ENCODE data around the gene ZNF423.

ZNF423 gene

DNA sequence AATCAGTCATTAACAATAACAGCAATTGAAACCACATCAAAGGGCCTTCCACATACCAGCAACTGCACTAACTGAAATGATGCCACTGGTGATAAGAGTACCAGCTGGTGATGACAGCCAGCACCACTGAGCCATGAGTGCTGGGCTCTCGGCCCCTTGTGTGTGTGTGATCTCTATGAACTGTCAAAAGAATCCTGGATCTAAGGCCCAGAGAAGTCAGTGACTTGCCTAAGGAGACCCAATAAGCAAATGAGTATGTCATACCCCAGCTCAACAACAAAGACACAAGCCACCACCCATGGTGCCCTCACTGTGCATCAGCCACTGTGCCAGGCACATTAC, 220.9 kb downstream of the ZNF423 start:
- TF ChIP-seq CTCF (IDR thresholded peaks at IDR 0.05; ENCODE audit: insufficient read depth, missing control alignments), result no peak
- FAIRE-seq (no peak), DNase-seq (ENCODE audit: insufficient read length, low spot score) (no peak)

GRCh38 chr16:49634235-49635008, 221.5 kb downstream of the ZNF423 start:
- DNase-seq (ENCODE audit: insufficient read length, low spot score), result no peak
- TF ChIP-seq CTCF (IDR thresholded peaks at IDR 0.05; ENCODE audit: insufficient read depth, missing control alignments), result no peak
- FAIRE-seq, result no peak

DNA sequence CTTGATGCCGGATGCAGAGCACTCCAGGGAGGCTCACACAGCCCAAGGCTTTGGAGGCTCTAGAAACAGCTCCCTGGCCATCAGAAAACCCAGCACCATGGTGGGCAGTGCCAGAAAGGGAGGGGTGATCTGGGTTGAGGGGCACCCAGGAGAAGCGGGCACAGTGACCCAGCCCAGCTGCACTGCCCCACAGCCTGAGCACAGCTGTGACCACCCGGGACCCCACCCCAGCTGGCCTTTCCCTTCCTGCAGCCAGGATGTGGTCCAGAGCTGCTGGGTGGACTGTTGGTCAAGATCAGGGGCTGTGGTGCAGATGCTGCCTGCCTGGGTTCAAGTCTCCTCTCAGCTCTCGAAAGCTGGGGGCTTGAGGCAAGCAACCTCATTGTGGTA, 223.1 kb downstream of the ZNF423 start:
- TF ChIP-seq CTCF (IDR thresholded peaks at IDR 0.05; ENCODE audit: insufficient read depth, missing control alignments), result no peak
- DNase-seq (ENCODE audit: insufficient read length, low spot score) (no peak), FAIRE-seq (no peak)

DNA sequence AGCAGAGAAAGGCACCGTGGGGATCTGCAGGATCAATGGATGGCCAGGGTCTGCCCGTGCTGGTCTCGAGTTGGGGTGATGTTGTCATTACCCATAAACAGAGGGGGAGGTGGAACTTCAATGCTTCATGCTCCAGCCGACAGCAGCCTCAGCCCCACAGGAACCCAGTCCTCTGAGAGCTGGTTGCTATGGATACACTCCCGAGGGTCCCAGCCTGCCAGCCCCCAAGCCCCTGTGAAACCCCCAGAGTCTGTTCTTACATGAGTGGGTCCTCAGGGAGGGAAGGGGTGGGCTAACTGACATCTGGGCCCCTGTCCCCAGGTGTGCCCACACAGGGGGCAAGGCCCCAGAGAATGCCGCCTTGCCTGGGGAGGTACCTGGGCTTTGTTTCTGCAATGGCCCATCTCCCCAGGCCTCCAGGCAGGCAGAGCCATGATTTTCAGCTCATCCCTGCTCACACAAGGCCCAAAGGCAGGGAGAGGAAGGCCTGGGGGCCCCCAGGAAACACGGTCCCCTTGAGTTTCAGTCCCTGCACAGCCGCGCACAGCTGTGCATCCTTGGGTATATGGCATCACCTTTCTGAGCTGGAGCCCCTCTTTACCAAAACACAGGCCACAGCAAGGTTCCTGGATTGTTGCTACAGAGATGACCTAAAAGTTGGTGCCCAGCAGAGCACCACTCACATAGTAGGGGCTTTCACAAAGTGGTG, 223.7 kb downstream of the ZNF423 start:
- TF ChIP-seq CTCF (IDR thresholded peaks at IDR 0.05; ENCODE audit: insufficient read depth, missing control alignments), result no peak

DNA sequence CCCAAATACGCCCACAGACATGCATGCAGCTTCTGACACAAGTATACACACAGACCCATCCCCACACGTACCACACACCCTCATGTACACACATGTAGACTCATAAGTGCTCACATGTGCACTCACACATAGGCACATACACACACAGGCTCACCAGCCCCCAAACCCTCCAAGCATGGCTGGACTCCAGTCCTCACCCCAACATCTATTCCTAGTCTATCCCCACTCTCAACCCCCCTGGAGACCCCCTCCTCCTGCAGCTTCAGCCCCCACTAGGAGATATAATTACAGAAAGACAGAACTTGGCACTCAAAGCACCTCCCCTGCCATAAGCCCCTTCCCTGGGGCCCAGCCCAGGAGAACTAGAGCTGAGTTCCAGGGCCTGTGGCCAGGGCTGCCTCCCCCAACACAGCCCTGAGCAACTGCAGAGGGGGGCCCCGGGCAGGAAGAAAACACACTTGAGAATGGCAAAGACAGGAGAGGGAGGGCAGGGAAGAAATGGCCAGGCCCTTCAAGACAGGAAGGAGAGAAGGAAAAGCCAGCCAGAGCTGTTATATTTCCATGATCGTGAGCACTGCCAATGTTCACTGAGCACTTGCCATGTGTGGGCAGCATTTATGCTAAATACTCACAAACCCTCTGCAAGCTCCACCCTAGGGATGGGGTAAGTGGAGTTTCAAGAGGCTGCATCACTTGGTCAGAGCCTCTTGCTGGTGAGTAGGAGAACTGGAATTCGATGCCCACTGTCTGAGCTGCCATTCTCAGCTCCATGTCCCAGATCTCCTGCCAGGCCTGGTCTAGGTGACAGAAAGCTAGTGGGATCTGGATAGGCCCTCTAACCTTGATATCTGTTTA, 224.5 kb downstream of the ZNF423 start:
- DNase-seq (ENCODE audit: insufficient read length, low spot score) (no peak), FAIRE-seq (no peak)
- TF ChIP-seq CTCF (IDR thresholded peaks at IDR 0.05; ENCODE audit: insufficient read depth, missing control alignments), result no peak

More for the DNA sequence above, 223.7 kb downstream of the ZNF423 start:
- DNase-seq (ENCODE audit: insufficient read length, low spot score), result no peak
- no peak for FAIRE-seq

DNA sequence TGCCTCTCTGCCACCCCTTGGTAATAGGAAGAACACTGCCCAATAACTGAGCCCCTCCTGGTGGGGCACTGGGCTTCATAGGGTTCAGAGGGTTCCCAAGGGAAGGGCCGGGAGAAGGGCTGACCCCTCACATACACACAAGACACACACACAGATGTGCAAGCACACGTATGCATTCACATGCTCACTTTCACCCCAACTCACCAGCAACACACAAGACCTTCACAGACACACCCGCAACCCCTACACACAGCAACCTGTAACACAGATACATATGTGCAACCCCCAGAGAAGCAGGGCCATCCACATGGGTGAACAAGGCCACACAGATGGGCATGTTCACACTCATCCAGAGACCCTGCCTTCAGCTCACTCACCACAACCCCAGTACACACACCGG, 225.1 kb downstream of the ZNF423 start:
- no peak for FAIRE-seq
- no peak for TF ChIP-seq CTCF (IDR thresholded peaks at IDR 0.05; ENCODE audit: insufficient read depth, missing control alignments)

More for the DNA sequence above, 225.1 kb downstream of the ZNF423 start:
- no peak for DNase-seq (ENCODE audit: insufficient read length, low spot score)
